Osteoblast (primary cell): ENCODE results near the gene NFIB. TPM values are rescaled to one million over a fixed set of nuclear protein-coding genes. Genes with fewer than 3 reads are reported as not detected.

ENCODE experiments used
- DNase-seq: peaks from one replicate; pipeline ENCODE4 v3.0.0; 2011; ENCODE audit warnings: low spot score, mixed read lengths; ENCODE audit not compliant: insufficient read length; ENCODE audit errors: missing footprints
- H2AFZ ChIP-seq: 2 replicates; pipeline ENCODE4 v1.6.0; 2011; ENCODE audit warnings: mild to moderate bottlenecking, low read length
- H3K27ac ChIP-seq: 2 replicates; pipeline ENCODE4 v1.5.1; 2011; ENCODE audit warnings: mild to moderate bottlenecking, low read depth, low read length, moderate library complexity
- H3K27me3 ChIP-seq: 2 replicates; pipeline ENCODE4 v1.6.0; 2012; ENCODE audit warnings: mild to moderate bottlenecking, control low read depth, inconsistent platforms, low read length, moderate library complexity; ENCODE audit not compliant: insufficient read depth
- H3K36me3 ChIP-seq: 2 replicates; pipeline ENCODE4 v1.5.1; 2011; ENCODE audit warnings: mild to moderate bottlenecking, low read length, control low read depth, moderate library complexity; ENCODE audit not compliant: insufficient read depth
- H3K4me1 ChIP-seq: 2 replicates; pipeline ENCODE4 v1.5.1; 2011; ENCODE audit warnings: mild to moderate bottlenecking, low read length, control low read depth, moderate library complexity; ENCODE audit not compliant: insufficient read depth
- H3K4me2 ChIP-seq: 2 replicates; pipeline ENCODE4 v1.6.0; 2011; ENCODE audit warnings: mild to moderate bottlenecking, low read length; ENCODE audit not compliant: insufficient read depth
- H3K4me3 ChIP-seq: fragments of 200-600 bp; sonication (generic); 3 replicates; pipeline ENCODE4 v1.5.1; 2012; ENCODE audit warnings: mild to moderate bottlenecking, low read length, inconsistent platforms; ENCODE audit not compliant: insufficient read depth
- H3K79me2 ChIP-seq: 2 replicates; pipeline ENCODE4 v1.6.0; 2012; ENCODE audit warnings: mild to moderate bottlenecking, low read length, control low read depth, inconsistent platforms; ENCODE audit not compliant: insufficient read depth
- H3K9me3 ChIP-seq: 2 replicates; pipeline ENCODE4 v1.5.1; 2011; ENCODE audit warnings: low read depth, low read length, control low read depth
- H4K20me1 ChIP-seq: 2 replicates; pipeline ENCODE4 v1.6.0; 2012; ENCODE audit warnings: mild to moderate bottlenecking, low read length, control low read depth; ENCODE audit not compliant: insufficient read depth
- total RNA-seq: library from RNA; depleted of rRNA; stranded (reverse); fragments of >200 nt; gene quantifications from 2 replicates; pipeline ENCODE4 v1.2.3, GENCODE V29; 2012
- TF ChIP-seq, protein P1 (sequence below): IDR thresholded peaks from 2 replicates; pipeline ENCODE4 v1.5.1; 2011; ENCODE audit warnings: mild to moderate bottlenecking, low read depth, low read length, moderate library complexity; ENCODE audit errors: extremely low read depth

Gene NFIB
- total RNA-seq, 1 donor: 21.0 TPM

GRCh38 chr9:14080959-14081542 lies 232.9 kb downstream of the NFIB start:
- TF ChIP-seq, protein P1, sequence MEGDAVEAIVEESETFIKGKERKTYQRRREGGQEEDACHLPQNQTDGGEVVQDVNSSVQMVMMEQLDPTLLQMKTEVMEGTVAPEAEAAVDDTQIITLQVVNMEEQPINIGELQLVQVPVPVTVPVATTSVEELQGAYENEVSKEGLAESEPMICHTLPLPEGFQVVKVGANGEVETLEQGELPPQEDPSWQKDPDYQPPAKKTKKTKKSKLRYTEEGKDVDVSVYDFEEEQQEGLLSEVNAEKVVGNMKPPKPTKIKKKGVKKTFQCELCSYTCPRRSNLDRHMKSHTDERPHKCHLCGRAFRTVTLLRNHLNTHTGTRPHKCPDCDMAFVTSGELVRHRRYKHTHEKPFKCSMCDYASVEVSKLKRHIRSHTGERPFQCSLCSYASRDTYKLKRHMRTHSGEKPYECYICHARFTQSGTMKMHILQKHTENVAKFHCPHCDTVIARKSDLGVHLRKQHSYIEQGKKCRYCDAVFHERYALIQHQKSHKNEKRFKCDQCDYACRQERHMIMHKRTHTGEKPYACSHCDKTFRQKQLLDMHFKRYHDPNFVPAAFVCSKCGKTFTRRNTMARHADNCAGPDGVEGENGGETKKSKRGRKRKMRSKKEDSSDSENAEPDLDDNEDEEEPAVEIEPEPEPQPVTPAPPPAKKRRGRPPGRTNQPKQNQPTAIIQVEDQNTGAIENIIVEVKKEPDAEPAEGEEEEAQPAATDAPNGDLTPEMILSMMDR: no peak
- Histone ChIP-seq H3K4me2 (no peak overlapping the region), H3K79me2 (no peaks in the 10 kb centered on the region), H3K4me1 (peaks cover 11% of the 10 kb centered on the region), H2AFZ (no peak overlapping the region), H4K20me1 (no peaks in the 10 kb centered on the region), H3K36me3 (peaks cover 3% of the 10 kb centered on the region), H3K4me3 (no peak overlapping the region), H3K27me3 (no peaks in the 10 kb centered on the region), H3K27ac (no peak overlapping the region), H3K9me3 (no peaks in the 10 kb centered on the region)
- no peak for DNase-seq

DNA sequence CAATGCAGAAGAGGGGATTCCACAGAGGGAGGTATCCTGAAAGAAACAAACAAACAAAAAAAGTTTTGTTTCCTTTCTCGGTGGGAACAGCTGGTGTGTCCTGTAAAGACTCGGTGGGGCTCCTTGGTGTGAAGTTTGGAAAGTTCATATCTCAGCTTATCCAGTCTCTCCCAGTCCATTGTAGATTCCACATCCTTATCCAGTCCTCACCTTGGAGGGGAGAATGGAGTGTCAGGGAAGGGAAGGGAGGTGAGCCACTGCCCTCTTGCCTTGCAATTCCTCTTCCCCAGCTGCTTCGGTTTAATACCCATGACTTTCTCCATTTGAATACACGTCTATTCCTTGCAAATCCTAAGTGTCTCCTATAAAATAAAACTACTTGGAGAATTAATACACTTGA lies 234.5 kb downstream of the NFIB start:
- H3K4me2 ChIP-seq: no peak overlapping the region
- no peaks in the 10 kb centered on the region for H3K79me2 ChIP-seq
- no peaks in the 10 kb centered on the region for H3K27me3 ChIP-seq
- H4K20me1 ChIP-seq: no peaks in the 10 kb centered on the region
- peaks cover 3% of the 10 kb centered on the region for H3K36me3 ChIP-seq
- no peak overlapping the region for H2AFZ ChIP-seq
- H3K9me3 ChIP-seq: no peaks in the 10 kb centered on the region
- TF ChIP-seq, protein P1: no peak
- no peak overlapping the region for H3K27ac ChIP-seq
- peaks cover 11% of the 10 kb centered on the region for H3K4me1 ChIP-seq
- no peak overlapping the region for H3K4me3 ChIP-seq
- no peak for DNase-seq

DNA sequence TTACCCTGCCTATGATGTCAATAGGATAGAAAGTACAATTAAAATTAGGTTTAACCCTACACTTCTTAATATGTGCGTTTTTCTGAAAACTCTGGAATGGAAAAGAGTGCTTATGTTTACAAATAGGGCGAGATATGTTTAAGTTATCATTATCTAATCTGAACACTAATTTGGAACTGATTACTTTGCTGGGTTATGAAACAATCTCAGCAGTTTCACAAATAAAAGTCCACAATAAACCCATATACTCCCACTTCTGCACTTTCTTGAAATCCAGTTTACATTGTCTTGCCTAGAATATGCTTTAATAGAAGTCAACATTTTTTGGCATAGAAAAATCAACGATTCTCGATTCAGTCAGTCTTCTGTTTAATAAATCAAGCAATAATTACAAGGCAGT lies 236.3 kb downstream of the NFIB start:
- peaks cover 3% of the 10 kb centered on the region for H3K36me3 ChIP-seq
- H3K4me3 ChIP-seq: no peak overlapping the region
- no peaks in the 10 kb centered on the region for H4K20me1 ChIP-seq
- H3K4me1 ChIP-seq: peaks cover 11% of the 10 kb centered on the region
- H3K27me3 ChIP-seq: no peaks in the 10 kb centered on the region
- no peak overlapping the region for H3K4me2 ChIP-seq
- no peaks in the 10 kb centered on the region for H3K79me2 ChIP-seq
- TF ChIP-seq, protein P1: no peak
- H3K27ac ChIP-seq: no peak overlapping the region
- no peak overlapping the region for H2AFZ ChIP-seq
- no peaks in the 10 kb centered on the region for H3K9me3 ChIP-seq
- no peak for DNase-seq

DNA sequence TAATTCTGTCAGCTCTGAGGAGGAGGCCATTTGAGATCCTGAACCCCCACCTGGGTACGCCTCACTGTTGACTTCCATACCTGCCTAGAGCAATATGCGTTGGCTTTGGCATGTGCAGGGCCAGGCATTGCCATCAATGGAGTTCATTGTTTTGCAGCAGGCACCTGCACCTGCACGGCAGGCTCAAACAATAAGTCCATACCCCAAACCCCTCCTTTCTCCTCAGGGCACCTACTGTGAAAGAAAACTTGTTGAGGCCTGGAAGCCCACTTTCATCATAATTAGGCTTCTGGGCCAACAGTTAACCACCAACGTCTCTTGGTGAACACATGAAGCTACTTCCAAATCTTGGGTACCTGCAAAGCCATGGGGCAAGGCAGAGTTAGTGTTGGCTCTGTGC lies 238.7 kb downstream of the NFIB start:
- Histone ChIP-seq H3K36me3 (peaks cover 3% of the 10 kb centered on the region), H3K4me3 (no peak overlapping the region), H3K9me3 (no peaks in the 10 kb centered on the region), H4K20me1 (no peaks in the 10 kb centered on the region), H2AFZ (no peak overlapping the region), H3K27ac (no peak overlapping the region), H3K4me1 (no peaks in the 10 kb centered on the region), H3K4me2 (no peak overlapping the region), H3K79me2 (no peaks in the 10 kb centered on the region), H3K27me3 (no peaks in the 10 kb centered on the region)
- TF ChIP-seq, protein P1: no peak
- no peak for DNase-seq
